Natural killer cell (primary cell): Measurements from ENCODE around the gene MKRN3. TPM values are rescaled to one million over a fixed set of nuclear protein-coding genes. Genes with fewer than 3 reads are reported as not detected.

Experiments
- ATAC-seq, 3 donors: fragments of 150-1000 bp in 2 of 3; fragments of 200-7000 bp in 1 of 3; cut with Tn5 transposase; 1 replicate in 1 of 3; 2 replicates in 2 of 3; pipeline ENCODE4 v1.10.0; 2021; ENCODE audit warnings: mild to moderate bottlenecking in 2 of 3, moderate library complexity in 2 of 3
- DNase-seq, 2 donors: peaks; one replicate each; pipeline versions ENCODE4 v3.0.0 to v3.0.0-alpha.2; 2013 to 2021; ENCODE audit warnings: mixed read lengths in 1 of 2
- H3K27ac ChIP-seq: one replicate; pipeline ENCODE4 v1.5.1; 2013; ENCODE audit warnings: mild to moderate bottlenecking, low read length
- H3K27me3 ChIP-seq: one replicate; pipeline ENCODE4 v1.6.1; 2013; ENCODE audit warnings: low read length; ENCODE audit not compliant: control insufficient read depth, insufficient read depth
- H3K36me3 ChIP-seq: one replicate; pipeline ENCODE4 v1.6.1; 2013; ENCODE audit warnings: low read length; ENCODE audit not compliant: control insufficient read depth, insufficient read depth
- H3K4me1 ChIP-seq: one replicate; pipeline ENCODE4 v1.6.1; 2013; ENCODE audit warnings: low read length; ENCODE audit not compliant: control insufficient read depth, insufficient read depth
- H3K4me3 ChIP-seq: one replicate; pipeline ENCODE4 v1.5.1; 2013; ENCODE audit warnings: low read length
- H3K9me3 ChIP-seq: one replicate; pipeline ENCODE4 v1.6.1; 2013; ENCODE audit warnings: low read length; ENCODE audit not compliant: control insufficient read depth, insufficient read depth
- H3K27ac Mint-ChIP-seq, 2 donors: one replicate each; pipeline ENCODE4 v1.8.0; 2022; ENCODE audit warnings: mild to moderate bottlenecking in 2 of 2, mixed read lengths in 2 of 2, moderate library complexity in 1 of 2
- H3K27me3 Mint-ChIP-seq, 2 donors: one replicate each; pipeline ENCODE4 v1.8.0; 2022; ENCODE audit warnings: low read depth in 2 of 2, mixed read lengths in 2 of 2
- H3K36me3 Mint-ChIP-seq: one replicate; pipeline ENCODE4 v1.8.0; 2022; ENCODE audit warnings: mixed read lengths
- H3K4me1 Mint-ChIP-seq, 2 donors: one replicate each; pipeline ENCODE4 v1.8.0; 2022; ENCODE audit warnings: mixed read lengths in 2 of 2
- H3K4me3 Mint-ChIP-seq: one replicate; pipeline ENCODE4 v1.8.0; 2022; ENCODE audit warnings: mild to moderate bottlenecking, moderate library complexity, mixed read lengths
- H3K9me3 Mint-ChIP-seq, 2 donors: one replicate each; pipeline ENCODE4 v1.8.0; 2022; ENCODE audit warnings: mixed read lengths in 2 of 2
- CTCF ChIP-seq: fragments of 200-600 bp; IDR thresholded peaks from one replicate; pipeline ENCODE4 v1.8.0; 2022; ENCODE audit warnings: antibody characterized with exemption
- WGBS: methylation state at CpG from one replicate; pipeline ENCODE4 v1.1.7; 2013; ENCODE audit warnings: missing lambda C conversion rate; ENCODE audit not compliant: insufficient coverage; 5-methylcytosine and 5-hydroxymethylcytosine counted together
- intact Hi-C: fragments of 100-400 bp; cut with micrococcal nuclease; formaldehyde crosslinking; loops from one replicate; pipeline ENCODE4 v1.14.2; 2022
- total RNA-seq, 4 donors: library from RNA; stranded (reverse); fragments of 120-200 nt in 1 of 4; gene quantifications; one replicate each; pipeline versions ENCODE4 v1.2.3 to v1.2.4, GENCODE V29; 2013 to 2022

The MKRN3 gene
- total RNA-seq, 3 donors from 2014 or later (not counting 1 experiment from before 2014, with no cell fraction given), result 0.30 to 4.7 (median 1.8) TPM

GRCh38 chr15:23539892-23540291 lies 25.6 kb upstream of the MKRN3 start:
- Mint-ChIP-seq H3K36me3 (no peaks in the 10 kb centered on the region), H3K4me1 (no peaks in the 10 kb centered on the region), H3K9me3 (peaks cover 4 to 9% of the 10 kb centered on the region in 2 donors), H3K27ac (no peak overlapping the region), H3K4me3 (no peak overlapping the region), H3K27me3 (no peaks in the 10 kb centered on the region)
- Histone ChIP-seq H3K27me3 (no peaks in the 10 kb centered on the region), H3K27ac (no peak overlapping the region), H3K4me1 (no peaks in the 10 kb centered on the region), H3K9me3 (peaks cover 3% of the 10 kb centered on the region), H3K4me3 (no peak overlapping the region), H3K36me3 (no peaks in the 10 kb centered on the region)
- 81% methylated on average over 4 of the region's 4 CpGs for WGBS
- intact Hi-C loops, result loop anchor here (10.0 kb wide), 1 partner anchor 65 kb away; no protein-coding TSS in a partner anchor
- TF ChIP-seq CTCF, result no peak
- DNase-seq (no peak), ATAC-seq (no peak)

- no peaks in the 10 kb centered on the region for H3K36me3 ChIP-seq
- H3K27me3 ChIP-seq, result no peaks in the 10 kb centered on the region
- no peaks in the 10 kb centered on the region for H3K4me1 ChIP-seq
- Mint-ChIP-seq H3K36me3 (no peaks in the 10 kb centered on the region), H3K27me3 (no peaks in the 10 kb centered on the region), H3K27ac (no peak overlapping the region), H3K9me3 (peaks cover 0 to 5% of the 10 kb centered on the region in 2 donors), H3K4me1 (no peaks in the 10 kb centered on the region), H3K4me3 (no peak overlapping the region)
- intact Hi-C loops, result no loop called here
- no peak for DNase-seq
- TF ChIP-seq CTCF, result no peak
- no peak overlapping the region for H3K4me3 ChIP-seq
- no peaks in the 10 kb centered on the region for H3K9me3 ChIP-seq
- H3K27ac ChIP-seq, result no peak overlapping the region
- ATAC-seq, result no peak
These were observed 19.3 kb upstream of the MKRN3 start for GRCh38 chr15:23546158-23546557.

- H3K27ac Mint-ChIP-seq, result no peak overlapping the region
- no peaks in the 10 kb centered on the region for H3K4me1 Mint-ChIP-seq
- H3K4me3 Mint-ChIP-seq, result no peak overlapping the region
- Histone ChIP-seq H3K36me3 (no peaks in the 10 kb centered on the region), H3K27me3 (no peaks in the 10 kb centered on the region), H3K4me3 (no peak overlapping the region), H3K9me3 (no peaks in the 10 kb centered on the region), H3K27ac (no peak overlapping the region), H3K4me1 (no peaks in the 10 kb centered on the region)
- intact Hi-C loops, result no loop called here
- no peak for TF ChIP-seq CTCF
- H3K9me3 Mint-ChIP-seq, result peaks cover 0 to 5% of the 10 kb centered on the region in 2 donors
- H3K36me3 Mint-ChIP-seq, result no peaks in the 10 kb centered on the region
- DNase-seq, result no peak
- no peaks in the 10 kb centered on the region for H3K27me3 Mint-ChIP-seq
- ATAC-seq, result no peak
- WGBS, result 37% methylated on average over 3 of the region's 3 CpGs
These were observed 17.4 kb upstream of the MKRN3 start for GRCh38 chr15:23548071-23548470.

- Mint-ChIP-seq H3K27me3 (peaks cover 0 to 3% of the 10 kb centered on the region in 2 donors), H3K9me3 (peaks cover 0 to 2% of the 10 kb centered on the region in 2 donors), H3K36me3 (peaks cover 7% of the 10 kb centered on the region), H3K4me1 (no peaks in the 10 kb centered on the region), H3K27ac (no peak overlapping the region), H3K4me3 (no peak overlapping the region)
- peaks cover 3% of the 10 kb centered on the region for H3K9me3 ChIP-seq
- H3K27me3 ChIP-seq, result peaks cover 2% of the 10 kb centered on the region
- no peaks in the 10 kb centered on the region for H3K36me3 ChIP-seq
- no peaks in the 10 kb centered on the region for H3K4me1 ChIP-seq
- ATAC-seq (no peak), DNase-seq (no peak)
- no peak for TF ChIP-seq CTCF
- intact Hi-C loops, result no loop called here
- H3K27ac ChIP-seq, result no peak overlapping the region
- 55% methylated on average over 19 of the region's 19 CpGs for WGBS
- H3K4me3 ChIP-seq, result no peak overlapping the region
These were observed 3.6 kb upstream of the MKRN3 start for GRCh38 chr15:23561914-23562313.
